ENCODE results near the gene VTN.

- no peak for TF ChIP-seq CTCF (conservative IDR thresholded peaks at IDR 0.05)
- TF ChIP-seq ZFX (IDR thresholded peaks at IDR 0.05), result no peak
These were observed 18.0 kb upstream of the VTN start for GRCh38 chr17:28388106-28388505.
